Esophagus squamous epithelium (tissue), 4 donors: Measurements from ENCODE around the gene LNPEP.

Source experiments
- POLR2A ChIP-seq, 4 donors: fragments of 450-650 bp; IDR thresholded peaks; one replicate each; pipeline ENCODE4 v1.6.1; 2017; ENCODE audit warnings: antibody characterized with exemption in 4 of 4, mild to moderate bottlenecking in 4 of 4, moderate library complexity in 3 of 4
- TF ChIP-seq, protein P1 (sequence below), 6 experiments: fragments of 450-650 bp in 4 of 6; fragments of 200-600 bp in 2 of 6; sonication (generic) in 2 of 6; IDR thresholded peaks; one replicate each; pipeline ENCODE4 v1.5.1; 2016 to 2019; ENCODE audit warnings: antibody characterized with exemption in 6 of 6, mild to moderate bottlenecking in 4 of 6, moderate library complexity in 4 of 6

DNA sequence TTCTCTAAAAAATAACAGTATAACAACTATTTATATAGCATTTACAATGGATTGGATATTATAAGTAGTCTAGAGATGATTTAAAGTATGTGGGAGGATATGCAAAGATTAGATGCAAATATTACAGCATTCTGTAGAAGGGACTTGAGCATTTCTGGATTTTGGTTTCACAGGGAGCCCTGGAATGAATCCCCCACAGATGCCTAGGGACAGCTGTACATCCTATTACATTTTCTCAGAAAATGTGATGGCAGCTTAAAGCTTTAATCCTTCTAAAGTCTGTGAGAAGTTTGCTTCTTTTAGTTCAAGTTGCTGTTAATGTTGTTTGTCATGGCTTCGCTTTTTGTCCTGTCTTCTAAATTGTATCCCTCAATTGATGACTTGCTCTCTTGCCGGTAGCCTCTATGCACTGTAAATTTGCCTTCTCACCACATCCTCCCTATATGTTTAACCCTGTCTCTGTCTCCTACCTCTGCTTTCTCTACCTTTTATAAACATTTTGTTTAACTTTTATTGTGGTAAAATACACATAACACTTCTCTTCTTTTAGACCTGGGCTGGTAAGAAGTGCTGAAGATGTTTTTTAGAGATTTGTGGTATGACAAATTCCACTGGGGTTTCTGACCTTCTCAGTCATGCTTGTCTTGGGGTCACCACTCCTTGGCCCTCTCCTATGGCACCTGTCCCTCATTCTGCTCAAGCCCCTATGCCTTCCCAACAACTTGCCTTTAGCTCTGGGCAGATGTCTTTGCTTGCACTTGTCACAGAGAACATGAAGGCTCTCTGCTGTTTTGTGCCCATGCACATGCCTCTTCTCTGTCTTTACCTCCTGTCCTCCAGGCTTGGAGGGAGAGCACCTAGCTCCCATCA lies 37.9 kb downstream of the LNPEP start:
- no peak for TF ChIP-seq POLR2A (IDR thresholded peaks at IDR 0.05)
- TF ChIP-seq, protein P1, sequence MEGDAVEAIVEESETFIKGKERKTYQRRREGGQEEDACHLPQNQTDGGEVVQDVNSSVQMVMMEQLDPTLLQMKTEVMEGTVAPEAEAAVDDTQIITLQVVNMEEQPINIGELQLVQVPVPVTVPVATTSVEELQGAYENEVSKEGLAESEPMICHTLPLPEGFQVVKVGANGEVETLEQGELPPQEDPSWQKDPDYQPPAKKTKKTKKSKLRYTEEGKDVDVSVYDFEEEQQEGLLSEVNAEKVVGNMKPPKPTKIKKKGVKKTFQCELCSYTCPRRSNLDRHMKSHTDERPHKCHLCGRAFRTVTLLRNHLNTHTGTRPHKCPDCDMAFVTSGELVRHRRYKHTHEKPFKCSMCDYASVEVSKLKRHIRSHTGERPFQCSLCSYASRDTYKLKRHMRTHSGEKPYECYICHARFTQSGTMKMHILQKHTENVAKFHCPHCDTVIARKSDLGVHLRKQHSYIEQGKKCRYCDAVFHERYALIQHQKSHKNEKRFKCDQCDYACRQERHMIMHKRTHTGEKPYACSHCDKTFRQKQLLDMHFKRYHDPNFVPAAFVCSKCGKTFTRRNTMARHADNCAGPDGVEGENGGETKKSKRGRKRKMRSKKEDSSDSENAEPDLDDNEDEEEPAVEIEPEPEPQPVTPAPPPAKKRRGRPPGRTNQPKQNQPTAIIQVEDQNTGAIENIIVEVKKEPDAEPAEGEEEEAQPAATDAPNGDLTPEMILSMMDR (IDR thresholded peaks at IDR 0.05): no peak
